HL-60 (cell line): ENCODE results near the gene CCDC30.

ENCODE experiments used
- DNase-seq, 2 experiments: peaks; one replicate each; pipeline ENCODE4 v3.0.0-alpha.2; 2010 to 2020; ENCODE audit warnings: low read depth in 1 of 2, low spot score in 1 of 2
- H3K27ac ChIP-seq: fragments of 250-450 bp; sonication (Bioruptor Pico); replicated peaks from 2 replicates; pipeline ENCODE4 v1.5.1; 2020; ENCODE audit warnings: mild to moderate bottlenecking, moderate library complexity
- H3K27me3 ChIP-seq: fragments of 250-450 bp; sonication (Bioruptor Pico); 2 replicates; pipeline ENCODE4 v1.5.1; 2021; ENCODE audit warnings: mild to moderate bottlenecking, moderate library complexity; ENCODE audit not compliant: insufficient read depth, poor library complexity, severe bottlenecking
- H3K4me3 ChIP-seq: replicated peaks from 2 replicates; pipeline ENCODE4 v1.5.1; 2011; ENCODE audit warnings: mild to moderate bottlenecking, control low read depth, low read length; ENCODE audit not compliant: insufficient read depth
- CTCF ChIP-seq: IDR thresholded peaks from one replicate; pipeline ENCODE4 v1.5.1; 2011; ENCODE audit warnings: low read length, control low read depth, inconsistent platforms; ENCODE audit not compliant: insufficient read depth
- GABPA ChIP-seq: IDR thresholded peaks from 2 replicates; pipeline ENCODE4 v1.6.1; 2012; ENCODE audit warnings: low read depth
- POLR2AphosphoS5 ChIP-seq: IDR thresholded peaks from 2 replicates; pipeline ENCODE4 v1.6.1; 2012; ENCODE audit warnings: low read depth
- REST ChIP-seq: IDR thresholded peaks from 2 replicates; pipeline ENCODE4 v1.6.1; 2012; ENCODE audit warnings: low read depth; ENCODE audit not compliant: insufficient replicate concordance
- SPI1 ChIP-seq: IDR thresholded peaks from 2 replicates; pipeline ENCODE4 v1.6.1; 2012; ENCODE audit warnings: low read depth, mild to moderate bottlenecking, borderline replicate concordance

Gene CCDC30

GRCh38 chr1:42450061-42450460 lies 13.0 kb upstream of the CCDC30 start:
- DNase-seq: no peak
- H3K27me3 ChIP-seq: no peaks in the 10 kb centered on the region
- H3K27ac ChIP-seq: no peak overlapping the region
- no peak overlapping the region for H3K4me3 ChIP-seq
- TF ChIP-seq POLR2AphosphoS5 (no peak), CTCF (no peak), REST (no peak), GABPA (no peak), SPI1 (no peak)

- TF ChIP-seq GABPA (no peak), CTCF (no peak), SPI1 (no peak), REST (no peak), POLR2AphosphoS5 (no peak)
- no peak overlapping the region for H3K27ac ChIP-seq
- H3K27me3 ChIP-seq: no peaks in the 10 kb centered on the region
- DNase-seq: no peak
- H3K4me3 ChIP-seq: no peak overlapping the region
Measured at GRCh38 chr1:42453386-42453785, 9.7 kb upstream of the CCDC30 start.

GRCh38 chr1:42454403-42454802 lies 8.7 kb upstream of the CCDC30 start:
- Histone ChIP-seq H3K27ac (no peak overlapping the region), H3K27me3 (no peaks in the 10 kb centered on the region), H3K4me3 (no peak overlapping the region)
- TF ChIP-seq POLR2AphosphoS5: no peak
- no peak for TF ChIP-seq GABPA
- no peak for TF ChIP-seq REST
- TF ChIP-seq CTCF: no peak
- no peak for TF ChIP-seq SPI1
- DNase-seq: no peak
